HTR-8/SVneo (cell line): ENCODE results near the gene TRAPPC1.

ENCODE experiments used
- DNase-seq: peaks from one replicate; pipeline ENCODE4 v3.0.0; 2011; ENCODE audit warnings: low spot score, mixed read lengths; ENCODE audit not compliant: insufficient read length
- FAIRE-seq: peaks from 2 replicates; lab custom pipeline; 2011; peaks lifted over from hg19 to GRCh38; lab: Jason Lieb, UNC

The TRAPPC1 gene

DNA sequence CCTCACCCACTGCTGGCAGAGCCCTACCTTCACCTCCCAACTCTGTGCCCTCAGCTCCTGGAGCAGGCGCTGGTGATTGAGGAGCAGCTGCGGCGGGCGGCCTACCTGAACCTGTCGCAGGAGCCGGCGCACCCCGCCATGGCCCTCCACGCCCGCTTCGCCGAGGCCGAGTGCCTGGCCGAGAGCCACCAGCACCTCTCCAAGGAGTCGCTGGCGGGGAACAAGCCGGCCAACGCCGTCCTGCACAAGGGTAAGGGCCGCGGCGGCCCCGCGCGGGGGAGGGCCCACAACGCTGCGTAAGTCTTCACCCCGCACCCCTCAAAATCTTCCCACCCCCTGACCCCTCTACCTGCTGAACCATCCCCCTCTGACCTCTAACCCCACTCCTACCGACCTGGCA lies 22.7 kb downstream of the TRAPPC1 start:
- FAIRE-seq (no peak), DNase-seq (no peak)

- FAIRE-seq (peak; percentile 40), DNase-seq (no peak)
Observed at GRCh38 chr17:7903154-7904103, 28.3 kb downstream of the TRAPPC1 start.

DNA sequence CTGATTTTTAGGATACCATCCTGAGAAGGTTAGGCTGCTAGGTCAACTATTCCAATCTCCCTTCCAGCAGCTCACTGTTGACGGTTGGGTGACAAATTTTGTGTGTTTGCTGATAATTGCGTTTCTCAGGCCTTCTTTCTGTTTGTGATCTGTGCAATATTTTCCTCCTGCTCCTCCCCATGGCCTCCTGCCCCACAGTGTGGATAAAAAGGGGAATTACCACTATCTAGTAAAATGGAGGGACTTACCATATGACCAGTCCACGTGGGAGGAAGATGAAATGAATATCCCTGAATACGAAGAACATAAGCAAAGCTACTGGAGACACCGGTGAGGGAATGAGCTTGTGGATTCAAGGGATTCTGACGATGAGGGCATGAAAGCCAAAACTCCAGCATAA lies 34.0 kb downstream of the TRAPPC1 start:
- DNase-seq (peak; percentile 46), FAIRE-seq (peak; percentile 59)

DNA sequence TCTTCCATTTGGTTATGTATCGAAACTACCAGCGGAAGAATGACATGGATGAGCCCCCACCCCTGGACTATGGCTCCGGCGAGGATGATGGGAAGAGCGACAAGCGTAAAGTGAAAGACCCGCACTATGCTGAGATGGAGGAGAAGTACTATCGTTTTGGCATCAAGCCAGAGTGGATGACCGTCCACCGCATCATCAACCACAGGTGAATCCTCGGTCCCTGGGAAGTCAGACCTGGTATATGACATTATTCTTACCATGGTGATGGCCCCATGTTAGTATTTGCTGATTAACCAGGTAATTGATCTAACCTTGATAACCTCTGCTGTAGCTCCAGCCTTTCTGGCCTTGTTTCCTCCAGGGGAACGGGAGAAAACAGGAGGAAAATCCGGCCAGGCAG lies 34.7 kb downstream of the TRAPPC1 start:
- DNase-seq: no peak
- peak; percentile 40 for FAIRE-seq

DNA sequence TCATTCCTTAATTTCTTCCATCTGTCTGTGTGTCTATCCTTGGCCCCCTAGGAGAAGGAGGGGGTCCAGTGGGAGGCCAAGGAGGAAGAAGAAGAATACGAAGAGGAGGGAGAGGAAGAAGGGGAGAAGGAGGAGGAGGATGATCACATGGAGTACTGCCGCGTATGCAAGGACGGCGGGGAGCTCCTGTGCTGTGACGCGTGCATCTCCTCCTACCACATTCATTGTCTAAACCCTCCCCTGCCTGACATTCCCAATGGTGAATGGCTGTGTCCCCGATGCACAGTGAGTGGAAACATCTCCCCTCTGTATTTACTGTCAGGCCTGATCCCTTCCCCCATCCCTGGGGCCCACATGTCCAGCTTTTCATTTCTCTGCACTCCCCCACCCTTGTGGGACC lies 36.9 kb downstream of the TRAPPC1 start:
- no peak for FAIRE-seq
- no peak for DNase-seq

DNA sequence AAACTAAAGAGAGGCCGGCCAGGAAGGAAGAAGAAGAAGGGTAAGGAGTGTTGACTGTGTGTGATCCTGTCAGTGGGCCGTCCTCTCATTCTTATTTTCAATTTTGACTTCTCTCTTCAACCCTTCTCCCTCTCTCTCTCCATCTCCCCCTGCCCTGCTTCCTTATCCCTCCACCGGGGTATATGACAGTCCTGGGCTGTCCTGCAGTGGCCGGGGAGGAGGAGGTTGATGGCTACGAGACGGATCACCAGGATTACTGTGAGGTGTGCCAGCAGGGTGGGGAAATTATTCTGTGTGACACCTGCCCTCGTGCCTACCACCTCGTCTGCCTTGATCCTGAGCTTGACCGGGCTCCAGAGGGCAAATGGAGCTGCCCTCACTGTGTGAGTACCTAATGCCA lies 37.5 kb downstream of the TRAPPC1 start:
- DNase-seq (no peak), FAIRE-seq (no peak)

DNA sequence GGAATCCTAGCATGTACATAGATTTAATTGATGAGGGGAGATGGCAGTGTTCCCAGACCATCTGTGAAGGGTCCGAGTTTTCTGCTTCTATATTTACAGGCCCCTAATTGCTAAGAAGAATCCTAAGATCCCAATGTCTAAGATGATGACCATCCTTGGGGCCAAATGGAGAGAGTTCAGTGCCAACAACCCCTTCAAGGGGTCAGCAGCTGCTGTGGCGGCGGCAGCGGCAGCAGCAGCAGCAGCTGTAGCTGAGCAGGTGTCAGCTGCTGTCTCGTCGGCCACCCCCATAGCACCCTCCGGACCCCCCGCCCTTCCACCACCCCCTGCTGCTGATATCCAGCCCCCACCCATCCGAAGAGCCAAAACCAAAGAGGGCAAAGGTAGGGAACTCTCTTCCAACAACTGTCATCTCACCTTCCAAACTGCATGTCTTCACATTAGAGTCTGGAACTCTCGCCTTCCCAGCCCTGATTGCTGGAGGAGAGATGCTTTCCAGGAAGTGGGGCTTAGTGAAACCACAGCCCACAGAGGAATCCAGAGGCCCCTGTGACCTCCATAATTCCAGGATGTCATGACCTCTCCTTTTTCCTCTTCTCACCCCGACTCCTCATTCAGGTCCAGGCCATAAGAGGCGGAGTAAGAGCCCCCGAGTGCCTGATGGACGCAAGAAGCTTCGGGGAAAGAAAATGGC lies 38.4 kb downstream of the TRAPPC1 start:
- no peak for DNase-seq

DNA sequence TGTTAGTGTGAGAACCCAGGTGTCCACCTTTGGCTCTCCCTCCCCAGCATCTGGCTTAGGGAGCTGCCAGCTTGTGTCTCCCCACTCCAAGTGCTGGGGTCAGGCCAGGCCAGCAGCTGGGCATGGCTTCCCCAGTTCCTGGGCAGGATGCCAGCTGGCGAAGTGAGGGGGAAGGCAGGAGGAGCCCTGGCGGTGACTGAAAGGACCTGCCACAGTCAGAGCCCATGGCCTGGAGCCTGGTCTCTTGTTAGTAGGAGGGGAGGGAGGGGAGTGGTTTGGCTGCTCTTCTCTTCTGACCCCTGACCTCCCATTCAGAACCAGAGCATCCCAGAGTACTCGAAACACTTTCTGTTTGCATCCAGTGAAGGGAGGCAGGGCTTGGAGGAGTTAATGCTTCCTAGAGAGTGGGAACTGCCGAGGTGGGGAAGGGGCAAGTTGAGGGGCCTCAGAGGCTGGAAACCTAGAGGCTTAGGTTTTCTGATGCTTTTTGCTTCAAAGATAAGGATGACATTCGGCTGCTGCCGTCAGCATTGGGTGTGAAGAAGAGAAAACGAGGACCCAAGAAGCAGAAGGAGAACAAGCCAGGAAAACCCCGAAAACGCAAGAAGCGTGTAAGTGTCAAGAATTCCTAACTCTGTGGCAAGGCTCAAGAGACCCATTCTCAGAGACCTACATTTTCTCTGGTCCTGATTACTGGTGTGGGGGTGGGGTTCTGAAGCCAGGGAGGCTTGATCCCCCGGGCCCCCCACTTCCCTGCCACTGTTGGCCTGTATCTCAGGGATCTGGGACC lies 42.4 kb downstream of the TRAPPC1 start:
- DNase-seq (peak; percentile 93), FAIRE-seq (peak; percentile 95)

More for the DNA sequence above, 38.4 kb downstream of the TRAPPC1 start:
- no peak for FAIRE-seq

- DNase-seq (no peak), FAIRE-seq (no peak)
Observed at GRCh38 chr17:7888184-7888920, 43.4 kb downstream of the TRAPPC1 start, which contains the start of gene CHD3. TSS of gene CHD3 (plus strand) at chr17:7888789. CDS start at chr17:7889001, 212 bp downstream.

- DNase-seq (peak; percentile 92), FAIRE-seq (peak; percentile 97)
Observed at GRCh38 chr17:7887482-7888183, 44.1 kb downstream of the TRAPPC1 start.

DNA sequence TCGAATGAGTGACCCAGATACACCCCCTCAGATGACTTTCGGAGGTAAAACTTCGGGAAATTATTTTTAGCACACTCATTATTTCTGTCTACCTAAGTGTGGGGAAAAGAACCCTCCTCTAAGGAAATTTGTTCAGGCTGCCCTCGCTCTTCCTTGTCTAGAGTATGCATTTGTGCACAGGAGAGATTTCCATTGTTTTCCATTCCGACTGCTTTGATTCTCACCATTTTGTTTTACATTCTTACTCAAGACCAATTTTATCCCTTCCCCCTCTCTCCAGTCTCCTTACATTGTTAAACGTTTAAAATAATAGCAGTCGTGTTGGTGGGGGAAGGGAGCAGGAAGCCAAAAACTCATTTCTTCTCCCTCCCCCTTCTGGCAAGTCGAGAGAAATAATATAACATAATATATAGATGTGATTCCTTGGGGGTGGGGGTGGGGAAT lies 44.7 kb downstream of the TRAPPC1 start:
- peak; percentile 14 for DNase-seq
- FAIRE-seq: no peak

DNA sequence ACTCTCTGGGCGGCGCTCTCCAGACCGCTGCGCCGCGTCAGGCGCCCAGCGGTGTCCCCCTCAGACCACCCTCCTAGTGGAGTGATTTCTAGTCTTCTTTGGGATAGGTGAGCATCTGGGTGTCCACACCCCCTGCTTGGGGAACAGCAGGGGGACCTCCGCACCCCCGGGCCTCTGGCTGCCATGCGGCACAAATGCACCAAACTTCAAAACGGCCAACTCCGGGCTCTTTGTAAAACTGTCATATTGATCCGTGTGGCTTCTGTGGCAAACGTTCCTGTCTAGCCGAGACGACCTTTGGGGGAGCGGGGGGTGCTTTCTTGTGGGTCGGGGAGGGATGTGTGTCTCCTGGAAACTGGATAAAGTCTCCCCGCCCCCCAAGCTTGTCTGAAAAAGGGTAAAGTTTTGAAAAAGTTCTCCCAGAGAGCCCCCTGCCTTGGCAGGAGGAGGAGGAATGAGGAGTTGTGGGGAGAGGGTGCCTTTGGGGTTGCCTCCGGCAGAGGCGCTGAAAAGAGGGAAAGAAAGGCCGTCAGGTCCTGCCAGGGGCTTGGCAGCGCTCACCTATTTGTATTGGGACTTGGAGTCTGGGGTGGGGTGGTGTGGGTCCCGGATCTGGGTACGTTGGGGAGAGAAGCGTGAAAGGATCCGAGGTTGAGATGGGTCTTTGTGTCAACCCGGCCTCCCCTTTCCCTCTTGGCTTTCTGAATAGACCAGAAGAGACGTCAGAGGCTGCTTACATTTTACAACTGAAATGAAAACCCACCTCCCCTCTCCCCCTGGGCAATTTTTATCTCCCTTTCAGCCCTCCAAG lies 45.3 kb downstream of the TRAPPC1 start:
- peak; percentile 18 for DNase-seq
- no peak for FAIRE-seq

GRCh38 chr17:7885367-7886226 lies 46.1 kb downstream of the TRAPPC1 start:
- DNase-seq: peak; percentile 73
- peak; percentile 89 for FAIRE-seq

GRCh38 chr17:7884581-7885366 lies 47.0 kb downstream of the TRAPPC1 start:
- peak; percentile 11 for DNase-seq

DNA sequence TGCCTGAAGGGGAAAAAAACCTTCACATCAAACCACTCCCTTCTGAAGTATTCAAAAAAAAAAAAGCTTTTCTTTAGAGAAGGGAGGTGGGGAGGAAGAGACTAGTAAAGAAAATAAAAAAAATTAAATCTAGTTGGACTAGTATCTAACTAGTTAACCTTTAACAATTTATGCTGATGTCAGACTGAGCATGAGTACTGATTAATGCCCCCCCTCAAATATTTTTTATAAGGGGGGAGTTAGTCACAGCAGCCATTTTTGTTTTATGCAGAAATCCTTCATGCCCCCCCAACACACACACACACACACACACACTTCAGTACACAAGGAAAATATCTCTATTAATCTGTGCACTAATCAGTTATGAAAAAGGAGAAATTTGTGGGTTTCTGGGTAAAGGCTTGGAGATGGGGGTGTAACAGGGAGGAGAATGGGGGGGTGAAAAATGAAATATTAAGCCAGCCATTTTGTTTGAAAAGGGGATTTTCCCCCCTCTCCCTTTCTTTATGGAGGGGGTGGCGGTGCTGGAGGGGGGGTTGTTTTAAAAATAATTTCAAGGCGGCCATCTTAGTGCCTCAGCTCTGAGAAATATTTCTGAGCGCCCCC lies 47.9 kb downstream of the TRAPPC1 start:
- no peak for FAIRE-seq
- peak; percentile 13 for DNase-seq

More at GRCh38 chr17:7884581-7885366, 47.0 kb downstream of the TRAPPC1 start:
- no peak for FAIRE-seq

DNA sequence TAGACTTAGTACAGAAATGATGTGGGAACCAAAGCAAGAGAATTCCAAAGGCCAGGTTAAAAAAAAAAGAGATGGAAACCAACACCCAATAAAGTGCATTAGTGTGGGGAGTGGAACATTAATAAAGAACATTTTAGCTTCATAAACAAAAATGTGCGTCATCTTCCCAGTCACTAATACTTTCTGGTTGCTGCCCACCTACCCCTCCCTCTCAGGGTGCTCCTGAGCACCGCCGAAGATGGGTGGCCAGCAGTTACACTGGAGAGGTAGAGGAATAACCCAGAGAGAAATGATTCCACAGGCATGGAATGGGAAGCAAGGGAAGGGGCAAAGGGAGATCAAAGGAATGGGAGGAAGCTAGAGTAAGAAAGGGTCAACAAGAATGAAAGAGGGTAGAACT lies 49.1 kb downstream of the TRAPPC1 start:
- DNase-seq (no peak), FAIRE-seq (no peak)
